ENCODE measurements around the gene BMP5. TPM values are rescaled to one million over a fixed set of nuclear protein-coding genes. Genes with fewer than 3 reads are reported as not detected.

Gene BMP5
- total RNA-seq, 2 experiments from 2014 or later = not detected

DNA sequence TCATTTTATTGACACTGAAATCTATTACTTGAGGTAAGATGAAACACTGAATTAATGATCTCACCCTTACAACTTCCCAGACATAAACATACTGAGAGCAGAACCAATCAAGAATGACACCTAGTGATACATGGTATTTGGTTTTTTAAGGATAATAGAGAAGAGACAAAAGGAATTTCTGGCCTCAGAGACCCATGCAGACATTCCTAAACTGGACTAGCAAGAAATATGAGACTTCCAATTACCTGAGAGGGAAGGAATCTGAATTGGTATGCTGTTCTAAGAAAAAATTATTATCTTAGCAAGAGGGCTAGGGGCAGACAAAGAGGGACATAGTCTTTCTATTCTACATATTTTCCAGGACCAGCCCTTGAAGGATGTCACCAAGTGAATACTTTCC is 141.1 kb downstream of the BMP5 start:
- CTCF ChIA-PET = no interaction called here

DNA sequence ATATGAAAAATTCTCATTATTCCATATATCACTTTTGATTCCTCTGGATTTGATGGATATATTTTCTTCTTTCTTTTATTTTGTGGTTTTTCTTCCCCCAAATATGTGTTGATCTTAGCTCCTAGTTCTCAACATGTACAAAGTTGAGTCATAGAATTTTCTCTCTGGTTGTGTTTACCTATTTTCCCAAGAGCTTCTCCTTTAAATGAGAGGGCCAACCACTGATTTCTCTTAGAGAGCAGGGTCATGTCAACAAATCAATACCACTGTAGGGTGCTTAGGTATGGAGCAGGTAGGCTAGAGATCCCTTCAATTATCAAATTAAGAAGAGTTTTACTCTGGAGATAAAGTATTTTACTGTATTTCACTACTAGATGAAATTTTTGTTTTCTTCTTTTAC is 145.7 kb downstream of the BMP5 start:
- POLR2A ChIA-PET = no interaction called here
- CTCF ChIA-PET = no interaction called here

More for the DNA sequence above, 141.1 kb downstream of the BMP5 start:
- POLR2A ChIA-PET = no interaction called here

DNA sequence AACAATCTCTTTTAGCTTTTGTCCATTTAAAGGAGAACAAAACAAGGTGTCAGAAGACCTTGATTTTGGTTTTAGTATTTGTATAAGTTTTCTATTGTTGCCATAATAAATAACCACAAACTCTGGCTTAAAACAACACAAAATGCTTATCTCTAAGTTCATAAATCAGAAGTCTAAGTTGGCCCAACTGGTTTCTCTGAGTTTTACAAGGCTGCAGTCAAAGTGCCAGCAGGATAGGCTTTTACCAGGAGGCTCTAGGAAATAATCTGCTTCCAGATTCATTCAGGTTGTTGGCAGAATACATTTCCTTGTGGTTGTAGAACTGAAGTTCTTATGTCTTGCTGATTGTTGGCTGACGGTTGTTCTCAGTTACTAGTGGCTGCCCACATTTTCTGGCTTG is 149.2 kb downstream of the BMP5 start:
- ChIA-PET POLR2A (no interaction called here), CTCF (no interaction called here)

DNA sequence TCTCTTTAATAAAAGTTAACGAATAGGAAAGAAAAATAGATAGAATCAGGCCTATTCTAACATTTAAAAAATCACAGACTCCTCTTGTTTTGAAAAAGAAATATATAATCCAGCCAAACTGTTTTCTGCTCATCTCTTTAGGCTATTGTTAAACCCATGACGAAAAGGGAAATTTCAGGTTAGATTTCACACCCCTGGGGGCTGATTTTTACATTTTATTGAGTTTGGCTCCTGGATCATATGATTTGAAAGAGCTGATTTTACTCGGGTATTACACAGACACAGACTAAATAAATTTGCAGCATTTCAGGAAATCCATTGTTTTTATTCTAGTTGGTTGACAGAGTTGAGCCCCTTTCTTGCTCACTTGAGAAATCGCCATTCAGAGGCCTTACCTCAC is 160.6 kb downstream of the BMP5 start:
- ChIA-PET POLR2A (no interaction called here), CTCF (no interaction called here)

DNA sequence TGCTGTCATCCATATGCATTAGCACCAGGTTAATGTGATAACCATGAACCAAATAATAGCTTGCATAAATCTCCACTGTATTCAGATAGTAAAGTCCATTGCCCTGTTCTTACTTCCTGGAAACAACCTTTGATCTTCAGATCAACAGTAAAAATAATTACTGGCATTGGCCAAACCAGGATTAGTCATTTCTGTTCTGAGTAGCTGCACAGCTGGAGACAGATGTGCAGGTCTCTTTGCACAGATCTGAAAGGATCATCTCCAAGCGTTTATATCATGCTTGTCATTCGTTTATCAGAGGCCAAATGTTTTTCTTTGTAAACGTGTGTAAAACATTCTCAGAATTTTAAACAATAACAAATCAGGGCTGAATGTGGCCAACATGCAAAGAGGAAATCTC is 162.0 kb downstream of the BMP5 start:
- POLR2A ChIA-PET = no interaction called here

DNA sequence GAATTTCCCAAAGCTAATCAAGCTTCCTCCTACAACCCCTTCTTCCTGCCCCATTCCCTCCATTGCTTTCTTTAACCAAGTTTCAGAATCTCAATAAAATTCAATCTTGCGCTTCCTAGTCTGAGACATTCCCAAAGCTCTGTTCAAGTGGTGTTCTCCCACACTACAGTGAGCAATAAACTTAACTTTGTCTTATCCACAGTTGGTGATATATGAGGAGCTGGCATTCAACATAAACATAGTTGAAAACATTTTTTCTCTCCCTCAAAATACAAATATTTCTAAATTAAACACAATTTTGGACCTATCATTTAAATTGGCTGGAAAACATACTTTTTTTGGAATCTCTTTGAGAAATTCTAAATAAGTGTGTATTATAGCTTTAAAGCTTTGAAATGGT is 166.7 kb downstream of the BMP5 start:
- ChIA-PET CTCF (no interaction called here), POLR2A (no interaction called here)

More for the DNA sequence above, 162.0 kb downstream of the BMP5 start:
- CTCF ChIA-PET = no interaction called here

DNA sequence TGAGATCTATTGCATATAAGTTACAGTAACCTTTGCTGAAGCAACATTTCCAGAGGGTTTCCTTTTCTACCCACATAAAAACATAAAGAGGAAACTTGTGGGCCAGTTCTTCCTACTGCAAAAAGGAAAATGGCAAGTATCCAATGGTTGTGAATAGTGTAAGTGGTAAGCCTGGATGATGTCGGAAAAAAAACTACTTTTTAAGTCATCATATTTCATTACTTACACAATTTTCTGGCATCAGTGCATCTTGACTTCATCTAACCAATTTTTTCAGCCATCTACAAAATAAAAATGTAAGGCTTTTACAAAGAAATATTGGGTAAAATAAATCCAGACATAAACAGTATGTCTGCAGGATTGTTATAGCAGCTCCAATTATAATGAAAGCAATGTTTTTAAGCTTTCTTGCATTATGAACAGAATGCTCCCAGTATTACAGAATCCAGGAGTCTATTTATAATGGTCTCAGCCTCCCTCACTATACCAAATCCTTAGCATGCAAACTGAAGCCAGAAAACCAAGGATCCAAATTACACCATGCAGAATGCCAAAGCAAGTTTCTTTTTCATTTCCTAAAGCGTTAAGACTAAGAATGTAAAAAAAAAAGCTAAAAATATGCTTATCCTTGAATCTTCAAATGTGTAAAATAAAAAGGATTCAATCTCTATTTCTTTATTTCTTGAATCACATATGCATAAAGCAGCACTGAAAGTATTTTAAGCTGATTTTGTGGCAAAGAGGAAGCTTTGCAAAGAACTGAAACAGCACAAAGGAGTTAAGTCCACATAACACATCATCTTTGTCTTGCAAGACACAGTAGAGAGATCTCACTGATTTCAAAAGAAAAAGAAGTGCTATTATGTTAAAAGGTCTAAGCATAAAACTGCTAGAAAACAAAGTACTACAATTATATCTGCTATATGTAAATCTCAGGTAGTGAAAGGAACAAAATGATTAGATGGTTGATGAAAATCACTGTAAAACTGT is 169.6 kb downstream of the BMP5 start:
- POLR2A ChIA-PET = no interaction called here

DNA sequence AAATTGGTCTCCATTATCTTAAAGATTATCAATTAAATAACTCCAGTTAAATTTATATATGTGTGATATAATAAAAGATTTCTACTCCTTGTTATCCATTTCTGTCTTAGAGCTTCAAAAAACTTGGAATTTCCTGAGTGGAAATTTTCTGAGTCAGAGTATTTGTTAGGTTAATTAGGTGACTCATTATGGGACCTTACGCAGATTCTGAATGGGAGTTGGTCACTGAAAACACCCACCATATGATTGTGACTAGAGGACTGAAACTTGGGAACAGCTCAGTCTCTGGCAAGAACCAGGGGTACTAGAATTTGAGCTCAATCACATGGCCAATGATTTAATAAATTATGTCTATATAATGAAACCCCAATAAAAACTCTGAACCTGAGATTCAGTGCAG is 171.0 kb downstream of the BMP5 start:
- ChIA-PET POLR2A (no interaction called here), CTCF (no interaction called here)

More for the DNA sequence above, 169.6 kb downstream of the BMP5 start:
- CTCF ChIA-PET = no interaction called here
